Measurements from ENCODE around the gene CATSPER4. TPM values are rescaled to one million over a fixed set of nuclear protein-coding genes. Genes with fewer than 3 reads are reported as not detected.

Gene CATSPER4
- total and polyA plus RNA-seq, 2 of the 8 experiments (the other 6 are each of a cell fraction or from before 2014, with no cell fraction given), result 0.65 to 0.83 TPM

DNA sequence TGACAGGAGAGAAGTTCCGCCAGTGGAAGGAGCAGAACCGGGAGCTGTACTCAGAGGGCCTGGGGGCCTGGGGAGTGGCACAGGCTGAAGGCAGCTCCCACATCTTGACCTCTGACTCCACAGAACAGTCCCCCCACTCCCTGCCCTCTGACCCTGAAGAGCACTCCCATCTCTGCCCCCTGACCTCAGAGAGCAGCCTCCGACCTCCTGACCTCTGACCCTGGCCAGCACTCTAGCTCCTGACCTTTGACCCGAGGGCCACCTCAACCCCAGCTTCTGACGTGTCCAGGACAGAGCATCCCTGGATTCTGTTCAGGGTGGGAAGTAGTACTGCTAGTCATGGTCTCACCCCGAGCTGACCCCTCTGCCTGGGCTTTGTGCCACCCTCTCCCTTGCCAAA is 1.1 kb upstream of the CATSPER4 start:
- H3K79me2 ChIP-seq (ENCODE audit: control insufficient read depth in 1 of 2, insufficient read depth in 2 of 2, low read length in 2 of 2), result no peaks in the 10 kb centered on the region
- H2BK5ac ChIP-seq (ENCODE audit: low read depth, low read length), result no peak overlapping the region
- no peak overlapping the region for H4K91ac ChIP-seq (replicated peaks; ENCODE audit: insufficient read length, low read length)
- no peak overlapping the region for H2BK12ac ChIP-seq (ENCODE audit: low read depth, low read length)
- no peak overlapping the region for H3K4me3 ChIP-seq (ENCODE audit: extremely low read depth in 1 of 4, insufficient read depth in 2 of 4, low read depth in 3 of 4, low read length in 4 of 4)
- H2AK5ac ChIP-seq (ENCODE audit: low read depth, low read length), result no peak overlapping the region
- peaks cover 0 to 10% (median 2%) of the 10 kb centered on the region in 4 experiments; a peak in 3 of 8 replicates for H3K36me3 ChIP-seq (ENCODE audit: control insufficient read depth in 2 of 4, insufficient read depth in 4 of 4, low read length in 3 of 4)
- no peak overlapping the region for H3K9ac ChIP-seq (replicated peaks in 1 of 4; ENCODE audit: extremely low read depth in 1 of 4, low read depth in 3 of 4, low read length in 3 of 4)
- H2BK20ac ChIP-seq (ENCODE audit: low read length), result no peak overlapping the region
- H3K4ac ChIP-seq (replicated peaks; ENCODE audit: insufficient read length, low read depth, low read length), result no peak overlapping the region
- H3K27me3 ChIP-seq (replicated peaks in 1 of 4; ENCODE audit: control insufficient read depth in 3 of 4, extremely low read depth in 1 of 4, insufficient read depth in 3 of 4, low read length in 3 of 4), result no peaks in the 10 kb centered on the region
- no peak overlapping the region for H2BK15ac ChIP-seq (ENCODE audit: low read length)
- no peak overlapping the region for H3K56ac ChIP-seq (replicated peaks; ENCODE audit: insufficient read length, low read depth, low read length)
- 91% methylated on average over 6 of the region's 6 CpGs; no CpG with 5 or more reads in 1 of the 2 experiments for WGBS, 2 experiments (ENCODE audit: extremely low coverage in 1 of 2, insufficient coverage in 1 of 2, insufficient read length in 1 of 2, insufficient replicate concordance in 2 of 2, low coverage in 1 of 2, low lambda C conversion rate in 2 of 2, missing lambda C conversion rate in 1 of 2)
- no peak overlapping the region for H3K14ac ChIP-seq (ENCODE audit: insufficient read length)
- no peaks in the 10 kb centered on the region for H3K9me3 ChIP-seq (ENCODE audit: insufficient read depth in 2 of 2, low read depth in 1 of 2, low read length in 1 of 2)
- peaks cover 0 to 7% (median 2%) of the 10 kb centered on the region in 4 experiments; a peak in 3 of 7 replicates for H3K4me1 ChIP-seq (replicated peaks in 1 of 4; ENCODE audit: control insufficient read depth in 3 of 4, insufficient read depth in 4 of 4, low read length in 3 of 4)
- H4K5ac ChIP-seq (ENCODE audit: insufficient read length, low read depth, low read length), result no peak overlapping the region
- H2AFZ ChIP-seq (ENCODE audit: low read length), result no peak overlapping the region
- H4K20me1 ChIP-seq (replicated peaks in 1 of 2; ENCODE audit: control insufficient read depth in 1 of 2, insufficient read depth in 2 of 2, low read length in 2 of 2), result no peaks in the 10 kb centered on the region
- no peak for DNase-seq (ENCODE audit: low read depth in 1 of 2, low spot score in 2 of 2)
- no peak overlapping the region for H2BK120ac ChIP-seq (replicated peaks; ENCODE audit: low read depth, low read length)
- no peak overlapping the region for H3K4me2 ChIP-seq (ENCODE audit: insufficient read depth in 1 of 2, low read depth in 2 of 2, low read length in 2 of 2)
- H3K23me2 ChIP-seq (ENCODE audit: low read depth, low read length), result no peaks in the 10 kb centered on the region
- H3K18ac ChIP-seq (ENCODE audit: extremely low read depth, low read length), result no peak overlapping the region
- FAIRE-seq, result no peak
- no peak overlapping the region for H4K8ac ChIP-seq (ENCODE audit: extremely low read depth, insufficient read depth, low read length)
- ChIA-PET CTCF (ENCODE audit: partially characterized antibody) (interaction anchor here (0.9 to 12.6 kb wide), 20 partner anchors 10 to 129 kb away, joined by 3 to 159 read pairs (median 6); partner anchors contain the start of genes C1orf232, CD52, CEP85 and CNKSR1), POLR2A (ENCODE audit: partially characterized antibody) (interaction anchor here (0.6 to 3.2 kb wide), 11 partner anchors 9 to 297 kb away, joined by 3 to 22 read pairs (median 4); partner anchors contain the start of genes CEP85, CNKSR1, SH3BGRL3 and ZNF593OS)
- H3K27ac ChIP-seq (ENCODE audit: low read depth, low read length), result no peak overlapping the region
- no peak overlapping the region for H3K23ac ChIP-seq (ENCODE audit: insufficient read length)
- no peaks in the 10 kb centered on the region for H3K79me1 ChIP-seq (ENCODE audit: low read depth, low read length)
- TF ChIP-seq KDM5A (IDR thresholded peaks at IDR 0.05; ENCODE audit: low read length) (no peak), RXRA (IDR thresholded peaks at IDR 0.05; ENCODE audit: insufficient read depth, low read depth, low read length) (no peak), CHD1 (IDR thresholded peaks at IDR 0.05; ENCODE audit: low read depth, low read length) (no peak)

All from H1 (cell line).